Astrocyte of the spinal cord (primary cell): ENCODE data around the gene LRRC75B.
"Not testable (repeated sequence)": the region's sequence is repeated elsewhere in the genome, so short reads cannot be mapped to it uniquely, and the experiment has no call there.

ENCODE experiments used
- DNase-seq: peaks from one replicate; pipeline ENCODE4 v3.0.0; 2011; ENCODE audit warnings: low read depth, low spot score
- H3K4me3 ChIP-seq: 2 replicates; pipeline ENCODE4 v1.5.1; 2011; ENCODE audit warnings: low read depth, mild to moderate bottlenecking, low read length, moderate library complexity
- CTCF ChIP-seq: IDR thresholded peaks from 2 replicates; pipeline ENCODE4 v1.5.1; 2012; ENCODE audit warnings: low read depth, mild to moderate bottlenecking, low read length, inconsistent platforms
- in situ Hi-C: cut with HindIII; loops from 2 replicates; pipeline ENCODE4 v1.10.0; 2017; ENCODE audit warnings: low sequenced_read_pairs

LRRC75B gene

GRCh38 chr22:24609888-24610287 lies 17.0 kb upstream of the LRRC75B start:
- in situ Hi-C loops, DNase-seq, H3K4me3 ChIP-seq: not testable (repeated sequence)

- H3K4me3 ChIP-seq, in situ Hi-C loops, DNase-seq: not testable (repeated sequence)
Observed at GRCh38 chr22:24608327-24608726, 15.5 kb upstream of the LRRC75B start.

GRCh38 chr22:24607429-24607983 lies 14.6 kb upstream of the LRRC75B start:
- in situ Hi-C loops, H3K4me3 ChIP-seq, DNase-seq: not testable (repeated sequence)

GRCh38 chr22:24606340-24606739 lies 13.5 kb upstream of the LRRC75B start:
- DNase-seq, in situ Hi-C loops, H3K4me3 ChIP-seq: not testable (repeated sequence)

- in situ Hi-C loops, H3K4me3 ChIP-seq, DNase-seq: not testable (repeated sequence)
Observed at GRCh38 chr22:24603770-24604629, 11.1 kb upstream of the LRRC75B start.

- in situ Hi-C loops, DNase-seq, H3K4me3 ChIP-seq: not testable (repeated sequence)
Observed at GRCh38 chr22:24602847-24603769, 10.2 kb upstream of the LRRC75B start, which contains the start of gene GGT1. TSS of gene GGT1 (plus strand) at chr22:24603193. CDS start at chr22:24611082, 7,889 bp downstream.

GRCh38 chr22:24602105-24602749 lies 9.4 kb upstream of the LRRC75B start:
- in situ Hi-C loops, DNase-seq, H3K4me3 ChIP-seq: not testable (repeated sequence)

GRCh38 chr22:24601217-24602104 lies 8.6 kb upstream of the LRRC75B start:
- TF ChIP-seq CTCF: no peak
- in situ Hi-C loops: no loop called here
- DNase-seq: no peak
- H3K4me3 ChIP-seq: no peak overlapping the region

- H3K4me3 ChIP-seq, in situ Hi-C loops: not testable (repeated sequence)
- peak; percentile 14 for DNase-seq
Observed at GRCh38 chr22:24599958-24600715, 7.3 kb upstream of the LRRC75B start.
